CD4-positive, alpha-beta T cell treated with Interleukin-2 at 100 ng/mL for 4 hours (primary cell): Measurements from ENCODE around the gene DOCK7.

Source experiments
- DNase-seq: peaks from one replicate; pipeline ENCODE4 v3.0.0-alpha.2; 2020; ENCODE audit warnings: low spot score

DOCK7 gene

GRCh38 chr1:62448221-62448933, 239.8 kb downstream of the DOCK7 start:
- DNase-seq = no peak

- DNase-seq = no peak
Measured at GRCh38 chr1:62444701-62445100, 243.5 kb downstream of the DOCK7 start.

GRCh38 chr1:62439652-62440371, 248.4 kb downstream of the DOCK7 start:
- no peak for DNase-seq

DNA sequence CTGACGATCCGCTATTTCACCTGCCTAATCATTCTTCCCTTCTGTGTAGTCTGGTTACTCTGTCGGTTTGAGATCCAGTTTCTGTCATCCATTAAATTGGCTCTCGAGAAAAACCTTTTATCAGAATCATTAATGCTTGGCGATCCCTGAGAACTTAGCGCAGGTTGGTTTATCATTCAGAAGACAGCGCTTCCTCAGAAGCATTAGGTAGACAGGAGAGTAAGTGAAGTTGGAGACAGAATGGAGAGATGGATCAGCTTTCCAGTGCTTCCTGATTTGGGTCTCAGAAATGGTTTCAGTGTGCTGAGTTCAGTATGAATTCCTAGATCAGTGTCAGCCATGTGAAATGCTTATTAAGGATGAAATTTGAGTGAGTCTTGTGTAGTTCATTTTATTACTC, 250.0 kb downstream of the DOCK7 start:
- peak; percentile 10 for DNase-seq

- peak; percentile 20 for DNase-seq
Measured at GRCh38 chr1:62437273-62437940, 250.8 kb downstream of the DOCK7 start.

- DNase-seq = peak; percentile 99
Measured at GRCh38 chr1:62436466-62437272, 251.5 kb downstream of the DOCK7 start, which contains the start of gene USP1. Gene USP1, plus strand, starts transcription at chr1:62437049. Its CDS starts 2,819 bp downstream, at chr1:62439868.

- no peak for DNase-seq
Measured at GRCh38 chr1:62436039-62436465, 252.1 kb downstream of the DOCK7 start.

DNA sequence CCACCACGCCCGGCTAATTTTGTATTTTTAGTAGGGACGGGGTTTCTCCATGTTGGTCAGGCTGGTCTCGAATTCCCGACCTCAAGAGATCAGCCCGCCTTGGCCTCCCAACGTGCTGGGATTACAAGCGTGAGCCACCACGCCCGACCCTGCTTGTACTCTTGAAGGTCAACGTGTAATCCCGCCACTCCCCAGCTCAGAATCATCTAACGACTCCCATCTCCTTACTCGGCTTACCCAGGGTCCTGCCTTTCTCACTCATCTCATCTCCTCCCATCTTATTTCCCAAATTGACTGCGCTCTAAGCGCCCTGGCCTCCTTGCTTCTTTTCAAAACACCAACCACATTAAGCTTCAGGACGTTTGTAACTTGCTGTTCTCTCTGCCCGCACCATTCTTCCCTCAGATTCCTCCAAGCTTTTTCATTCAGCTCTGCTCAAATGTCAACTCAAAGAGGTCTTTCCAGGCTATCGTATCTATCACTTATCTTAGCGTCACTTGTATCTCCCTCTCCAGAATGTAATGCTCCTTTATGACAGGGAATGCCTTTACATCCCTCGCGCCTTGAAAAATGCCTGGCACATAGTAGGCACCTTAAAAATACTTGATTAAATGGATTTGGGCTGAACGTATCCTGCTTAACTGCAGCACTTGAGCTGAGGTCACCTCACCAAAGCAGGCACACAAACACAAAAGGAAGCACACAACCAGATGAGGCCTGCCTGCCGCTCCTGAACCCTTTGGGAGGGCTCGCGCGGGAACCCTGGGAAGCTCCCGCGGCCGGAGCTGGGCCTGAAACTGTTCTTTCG, 252.8 kb downstream of the DOCK7 start:
- no peak for DNase-seq

- DNase-seq = no peak
Measured at GRCh38 chr1:62434618-62435001, 253.6 kb downstream of the DOCK7 start.

DNA sequence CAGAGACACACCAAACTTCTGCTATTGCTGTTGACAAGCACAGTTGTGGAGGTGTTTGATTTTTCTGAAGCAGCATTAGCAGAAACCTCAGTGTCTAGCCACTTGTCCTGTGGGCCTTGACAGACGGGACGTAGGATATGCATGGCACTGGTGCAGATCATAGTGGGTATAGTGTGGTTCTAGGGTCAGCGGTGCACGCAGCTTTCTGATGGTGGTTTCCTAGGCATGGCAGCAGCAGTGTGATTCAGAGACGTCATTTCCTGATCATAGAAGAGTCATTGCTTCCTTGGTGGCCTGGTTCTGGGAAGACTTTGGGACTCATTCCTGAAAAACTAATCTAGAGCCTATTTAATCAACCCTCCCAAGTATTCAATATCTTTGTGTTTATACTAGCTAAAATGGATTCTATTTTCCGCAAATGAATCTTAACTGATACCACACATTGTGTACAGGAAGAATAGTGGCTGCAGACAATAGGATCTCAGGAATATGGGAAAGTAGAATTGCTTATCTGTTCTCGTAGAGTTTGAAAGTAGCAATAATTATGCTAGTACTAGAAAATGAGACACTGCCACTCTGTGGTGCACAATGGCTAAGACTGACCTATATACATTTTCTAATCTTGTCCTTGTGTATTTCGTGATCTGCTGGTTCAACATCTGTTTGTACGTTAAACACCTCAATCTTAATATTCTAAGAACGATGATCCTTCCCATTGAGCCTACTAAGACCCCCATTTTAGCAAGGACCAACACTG, 254.1 kb downstream of the DOCK7 start:
- DNase-seq = no peak

DNA sequence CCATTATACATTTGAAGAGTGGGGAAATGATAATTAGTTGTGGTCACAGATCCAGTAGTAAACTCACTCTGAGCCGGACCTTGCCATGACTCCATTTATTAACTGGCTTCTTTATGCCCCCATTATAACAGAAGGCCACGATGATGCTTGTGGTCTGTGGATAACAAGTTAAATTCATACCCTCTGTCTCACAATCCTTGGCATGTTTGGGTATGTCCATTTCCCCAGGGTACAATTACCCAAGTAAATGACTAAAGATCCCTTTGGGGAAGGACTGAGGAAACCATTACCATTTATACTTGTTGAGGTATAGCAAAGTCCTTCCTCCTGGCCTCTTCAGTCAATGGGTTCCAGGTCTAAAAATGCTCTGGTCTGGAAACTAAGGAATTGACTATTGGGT, 258.6 kb downstream of the DOCK7 start:
- no peak for DNase-seq

DNA sequence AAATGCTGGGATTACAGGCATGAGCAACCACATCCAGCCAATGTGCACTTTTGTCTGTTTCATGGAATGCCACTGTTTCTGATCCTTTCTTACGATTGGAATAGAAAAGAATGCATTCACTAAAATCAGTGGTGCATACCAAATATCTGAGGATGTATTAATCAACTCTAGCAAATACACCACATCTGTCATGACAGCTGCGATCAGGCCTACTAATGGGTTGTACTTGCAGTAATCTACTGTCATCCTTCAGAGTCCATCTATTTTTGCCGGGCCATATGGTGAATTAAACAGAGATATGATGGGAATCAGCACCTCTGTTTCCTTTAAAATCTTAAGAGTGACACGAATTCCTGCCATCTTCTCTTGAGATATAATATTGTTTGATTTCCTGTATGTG, 259.8 kb downstream of the DOCK7 start:
- no peak for DNase-seq

- DNase-seq = no peak
Measured at GRCh38 chr1:62426794-62427193, 261.4 kb downstream of the DOCK7 start.

GRCh38 chr1:62426237-62426636, 261.9 kb downstream of the DOCK7 start:
- no peak for DNase-seq

DNA sequence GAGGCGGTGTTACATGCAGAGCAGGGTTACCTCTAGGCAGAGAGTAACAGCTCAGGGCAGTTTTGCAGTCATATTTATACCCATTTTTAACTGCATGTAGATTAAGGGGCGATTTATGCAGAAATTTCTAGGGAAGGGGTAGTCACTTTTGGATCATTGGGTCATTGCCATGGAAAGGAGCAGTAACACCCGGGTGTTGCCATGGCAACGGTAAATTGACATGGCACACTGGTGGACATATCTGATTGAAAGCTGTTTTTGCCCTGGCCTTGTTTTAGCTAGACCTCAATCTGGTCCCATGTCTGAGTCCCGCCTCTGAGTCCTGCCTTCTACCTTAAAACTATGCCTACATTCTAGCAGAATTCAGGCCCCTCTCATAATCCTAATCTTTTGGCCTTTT, 263.1 kb downstream of the DOCK7 start:
- no peak for DNase-seq

DNA sequence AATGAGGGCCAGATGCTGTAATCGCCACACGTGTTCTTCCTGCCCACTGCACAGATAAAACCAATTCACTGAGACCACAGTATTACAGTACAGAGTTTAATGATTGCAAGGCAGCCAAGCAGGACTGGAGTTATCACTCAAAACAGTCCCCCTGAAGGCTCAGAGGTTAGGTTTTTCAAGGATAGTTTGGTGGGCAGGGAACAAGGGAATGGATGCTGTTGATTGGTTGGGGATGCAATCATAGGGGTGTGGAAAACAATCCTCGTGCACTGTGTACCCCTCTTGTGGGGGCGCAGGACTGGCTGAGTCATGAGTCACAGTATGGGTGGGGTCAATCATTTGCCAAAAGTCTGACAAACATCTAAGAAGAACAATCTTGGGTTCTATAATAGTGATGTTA, 263.8 kb downstream of the DOCK7 start:
- no peak for DNase-seq

- no peak for DNase-seq
Measured at GRCh38 chr1:62423580-62424242, 264.5 kb downstream of the DOCK7 start.

DNA sequence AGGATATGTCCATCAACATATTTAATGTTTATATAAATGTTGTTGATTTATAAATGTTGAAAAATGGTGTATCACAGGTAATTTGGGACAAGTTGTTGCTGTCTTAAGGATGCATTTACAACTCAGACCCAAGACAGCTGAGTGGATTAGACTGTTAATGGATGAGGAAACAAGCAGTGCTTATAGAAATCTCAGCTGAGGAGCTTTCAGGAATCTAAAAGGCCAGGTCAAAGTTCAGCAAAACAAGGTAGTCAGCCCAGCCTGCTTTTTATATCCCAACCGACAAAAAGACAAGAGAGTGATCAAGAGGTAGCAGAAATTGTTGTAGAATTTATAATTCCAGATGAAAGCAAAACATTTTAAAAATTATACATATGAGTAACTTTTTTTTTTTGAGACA, 268.0 kb downstream of the DOCK7 start:
- DNase-seq = no peak

DNA sequence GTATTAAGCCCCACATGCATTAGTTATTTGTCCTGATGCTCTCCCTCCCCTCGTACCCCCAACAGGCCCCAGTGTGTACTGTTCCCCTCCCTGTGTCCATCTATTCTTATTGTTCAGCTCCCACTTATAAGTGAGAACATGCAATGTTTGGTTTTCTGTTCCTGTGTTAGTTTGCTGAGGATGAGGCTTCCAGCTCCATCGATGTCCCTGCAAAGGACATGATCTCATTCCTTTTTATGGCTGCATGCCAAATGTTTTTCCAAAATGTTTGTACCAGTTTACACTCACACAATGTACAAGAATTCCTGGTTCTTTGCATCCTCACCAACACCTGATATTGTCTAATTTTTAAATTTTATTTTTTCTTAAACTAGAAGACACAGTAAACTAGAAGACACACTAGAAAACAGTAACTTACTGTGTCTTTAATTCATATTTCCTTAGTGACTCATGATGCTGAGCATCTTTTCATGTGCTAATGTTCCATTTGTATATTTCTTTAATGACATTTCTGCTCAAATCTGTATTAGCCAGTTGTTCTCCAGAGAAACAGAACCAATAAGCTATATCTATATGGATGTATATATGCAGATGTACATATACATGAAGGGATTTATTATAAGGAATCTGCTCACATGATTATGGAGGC, 270.7 kb downstream of the DOCK7 start:
- no peak for DNase-seq

GRCh38 chr1:62415687-62416086, 272.5 kb downstream of the DOCK7 start:
- no peak for DNase-seq
